Gastroesophageal sphincter (tissue), 4 donors: ENCODE data around the gene SLC43A1. TPM values are rescaled to one million over a fixed set of nuclear protein-coding genes. Genes with fewer than 3 reads are reported as not detected.

Source experiments
- ATAC-seq: fragments of 150-250 bp; one replicate; pipeline ENCODE4 v1.9.1; 2016; ENCODE audit warnings: mild to moderate bottlenecking, moderate library complexity
- H3K27ac ChIP-seq, 4 donors: fragments of 200-600 bp; sonication (generic) in 3 of 4; 1 replicate in 3 of 4; 2 replicates in 1 of 4; pipeline ENCODE4 v1.5.1; 2016 to 2019
- H3K27me3 ChIP-seq: fragments of 200-600 bp; sonication (generic); one replicate; pipeline ENCODE4 v1.5.1; 2019
- H3K36me3 ChIP-seq, 2 donors: fragments of 200-600 bp; sonication (generic); one replicate each; pipeline ENCODE4 v1.5.1; 2019; ENCODE audit warnings: control low read depth in 1 of 2
- H3K4me1 ChIP-seq, 3 donors: fragments of 200-600 bp; sonication (generic); 1 replicate in 2 of 3; 2 replicates in 1 of 3; pipeline ENCODE4 v1.5.1; 2016 to 2019; ENCODE audit warnings: control low read depth in 2 of 3
- H3K4me3 ChIP-seq, 2 donors: fragments of 200-600 bp; sonication (generic); one replicate each; pipeline ENCODE4 v1.5.1; 2019; ENCODE audit warnings: mild to moderate bottlenecking in 1 of 2, moderate library complexity in 1 of 2
- H3K9me3 ChIP-seq, 3 donors: fragments of 200-600 bp; sonication (generic); one replicate each; pipeline ENCODE4 v1.5.1; 2017 to 2019; ENCODE audit warnings: control low read depth in 2 of 3
- CTCF ChIP-seq, 4 experiments: fragments of 200-600 bp in 2 of 4; fragments of 450-650 bp in 2 of 4; sonication (generic) in 1 of 4; IDR thresholded peaks; one replicate each; pipeline ENCODE4 v1.5.1; 2017 to 2019; ENCODE audit warnings: antibody characterized with exemption in 4 of 4, mild to moderate bottlenecking in 2 of 4, moderate library complexity in 2 of 4
- EP300 ChIP-seq: sonication (generic); formaldehyde crosslinking; IDR thresholded peaks from one replicate; pipeline ENCODE4 v1.6.1; 2017; ENCODE audit warnings: antibody characterized with exemption, mild to moderate bottlenecking
- POLR2A ChIP-seq, 2 donors: fragments of 450-650 bp; IDR thresholded peaks; one replicate each; pipeline ENCODE4 v1.6.1; 2017; ENCODE audit warnings: antibody characterized with exemption in 2 of 2, mild to moderate bottlenecking in 2 of 2, moderate library complexity in 1 of 2
- POLR2AphosphoS5 ChIP-seq: sonication (generic); formaldehyde crosslinking; IDR thresholded peaks from one replicate; pipeline ENCODE4 v1.6.1; 2017; ENCODE audit warnings: antibody characterized with exemption
- WGBS, 2 donors: methylation state at CpG; one replicate each; pipeline ENCODE4 v1.1.5; 2018; ENCODE audit warnings: low coverage in 1 of 2; 5-methylcytosine and 5-hydroxymethylcytosine counted together
- total RNA-seq, 4 donors: library from RNA; depleted of rRNA; stranded (reverse); fragments of >200 nt; gene quantifications; one replicate each; pipeline ENCODE4 v1.1.0, GENCODE V29; 2016

Gene SLC43A1
- total RNA-seq, 4 donors from 2014 or later, result 14.8 to 36.6 (median 19.7) TPM

- no peaks in the 10 kb centered on the region for H3K27me3 ChIP-seq
- peak overlapping the region; percentile 85 to 98 for H3K4me3 ChIP-seq
Observed at GRCh38 chr11:57516061-57516443, 550 bp upstream of the SLC43A1 start.

GRCh38 chr11:57514538-57515331, 767 bp downstream of the SLC43A1 start:
- no peaks in the 10 kb centered on the region for H3K27me3 ChIP-seq
- 1% methylated on average over 22 to 33 of the region's 57 CpGs for WGBS, 2 donors
- peak overlapping the region; percentile 85 to 98 for H3K4me3 ChIP-seq
- H3K27ac ChIP-seq, result peak overlapping the region; percentile 34 to 84 (median 80)
- H3K36me3 ChIP-seq, result peaks cover 0 to 8% of the 10 kb centered on the region in 2 donors
- H3K9me3 ChIP-seq, result no peaks in the 10 kb centered on the region
- peaks cover 0 to 29% (median 4%) of the 10 kb centered on the region in 3 donors for H3K4me1 ChIP-seq
- ATAC-seq, result peak; percentile 72
- TF ChIP-seq CTCF (IDR thresholded peaks at IDR 0.05) (no peak), POLR2AphosphoS5 (no peak), POLR2A (IDR thresholded peaks at IDR 0.05) (no peak), EP300 (no peak)

More at GRCh38 chr11:57516061-57516443, 550 bp upstream of the SLC43A1 start:
- H3K9me3 ChIP-seq, result no peaks in the 10 kb centered on the region
- H3K4me1 ChIP-seq, result peaks cover 0 to 29% (median 4%) of the 10 kb centered on the region in 3 donors
- no peak for TF ChIP-seq POLR2AphosphoS5
- TF ChIP-seq CTCF (IDR thresholded peaks at IDR 0.05), result no peak
- TF ChIP-seq POLR2A (IDR thresholded peaks at IDR 0.05), result no peak
- TF ChIP-seq EP300, result no peak
- ATAC-seq, result no peak
- H3K36me3 ChIP-seq, result peaks cover 0 to 8% of the 10 kb centered on the region in 2 donors
- WGBS, 2 donors, result 16 to 37% methylated on average over 2 to 5 of the region's 5 CpGs
- peak overlapping the region in 3 of 4 donors; percentile 80 to 84 (median 81) for H3K27ac ChIP-seq

DNA sequence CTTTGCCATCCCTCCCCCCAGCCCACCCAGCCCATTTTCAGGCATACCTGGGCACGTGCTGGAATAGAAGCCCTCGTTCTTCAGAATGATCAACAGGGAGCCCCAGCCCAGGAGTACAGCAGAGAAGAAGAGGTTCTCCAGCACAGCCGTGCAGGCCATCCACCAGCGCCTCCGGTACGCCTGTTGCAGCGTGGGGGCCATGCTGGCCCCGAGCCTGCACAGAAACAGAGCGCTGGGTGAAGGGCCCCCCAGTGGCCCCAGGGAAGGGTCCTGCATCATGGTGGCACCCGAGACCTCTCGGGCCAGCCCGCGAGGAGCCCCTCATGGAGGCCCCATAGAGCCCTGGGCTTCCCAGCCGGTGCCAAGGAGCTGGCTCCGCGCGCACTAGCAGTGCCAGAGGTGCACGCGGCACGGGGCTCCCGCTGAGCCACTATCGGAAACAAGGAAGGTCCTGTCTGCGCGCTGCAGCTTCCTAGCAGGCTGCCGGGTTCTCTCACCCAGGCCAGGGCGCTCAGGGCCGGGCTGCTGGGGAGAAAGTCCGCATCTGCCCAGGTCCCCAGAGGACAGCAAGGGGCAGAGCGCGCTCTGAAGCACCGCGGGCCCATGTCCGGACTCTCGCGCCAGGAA, 1.5 kb downstream of the SLC43A1 start:
- H3K36me3 ChIP-seq, result peaks cover 0 to 8% of the 10 kb centered on the region in 2 donors

GRCh38 chr11:57513452-57513795, 2.1 kb downstream of the SLC43A1 start:
- Histone ChIP-seq H3K9me3 (no peaks in the 10 kb centered on the region), H3K27me3 (no peaks in the 10 kb centered on the region), H3K36me3 (peaks cover 0 to 14% of the 10 kb centered on the region in 2 donors), H3K27ac (peak overlapping the region in 3 of 4 donors; percentile 80 to 84 (median 81)), H3K4me1 (peaks cover 0 to 29% (median 4%) of the 10 kb centered on the region in 3 donors), H3K4me3 (peak overlapping the region in 1 of 2 donors; percentile 98)
- no peak for ATAC-seq
- TF ChIP-seq CTCF (IDR thresholded peaks at IDR 0.05) (no peak), POLR2AphosphoS5 (no peak), POLR2A (IDR thresholded peaks at IDR 0.05) (no peak), EP300 (no peak)
- WGBS, 2 donors, result 50% methylated on average over 1 of the region's 1 CpG; no CpG with 5 or more reads in 1 of the 2 donors

More for the DNA sequence above, 1.5 kb downstream of the SLC43A1 start:
- WGBS, 2 donors, result no CpG with 5 or more reads among the region's 35 CpGs
- no peaks in the 10 kb centered on the region for H3K9me3 ChIP-seq
- H3K27me3 ChIP-seq, result no peaks in the 10 kb centered on the region
- TF ChIP-seq EP300, result no peak
- H3K4me3 ChIP-seq, result peak overlapping the region; percentile 85 to 98
- peaks cover 0 to 29% (median 4%) of the 10 kb centered on the region in 3 donors for H3K4me1 ChIP-seq
- peak; percentile 55 for ATAC-seq
- H3K27ac ChIP-seq, result peak overlapping the region; percentile 7 to 84 (median 80)

DNA sequence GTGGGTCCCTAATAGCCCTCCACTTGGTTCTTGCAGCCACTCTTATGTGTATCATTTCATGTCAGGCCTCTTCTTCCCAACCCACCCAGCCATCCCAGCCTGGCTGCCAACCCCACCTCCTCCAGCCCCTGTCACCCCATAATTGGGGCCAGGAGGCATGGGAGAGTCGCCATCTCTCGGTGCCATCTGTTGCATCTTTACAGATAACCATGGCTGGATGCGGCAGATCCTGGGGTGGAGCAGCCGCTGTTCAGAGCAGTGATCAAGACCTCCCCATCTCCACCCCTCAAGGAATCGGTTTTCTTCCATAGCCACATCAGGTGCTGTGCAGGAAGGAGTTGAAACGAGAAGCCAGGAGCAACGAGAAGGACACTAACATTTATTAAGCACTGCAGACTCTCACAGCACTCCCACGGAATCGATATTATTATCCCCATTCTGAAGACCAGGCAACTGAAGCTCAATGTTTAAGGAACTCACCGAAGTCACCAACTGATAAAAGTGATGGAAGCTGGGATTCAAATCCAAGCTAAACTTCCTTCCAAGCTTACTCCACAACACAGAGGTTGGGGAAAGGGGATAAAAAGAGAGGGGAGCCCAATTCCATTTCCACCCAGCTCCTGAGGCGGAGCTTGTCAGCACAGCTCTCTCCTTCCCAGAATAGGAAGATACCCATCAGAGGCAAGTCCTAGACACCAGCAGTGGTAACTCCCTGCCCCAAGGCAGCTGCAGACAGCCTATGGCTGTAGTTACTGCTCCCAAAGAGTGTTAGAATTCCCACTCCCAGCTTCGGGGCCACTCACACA, 2.7 kb downstream of the SLC43A1 start:
- Histone ChIP-seq H3K9me3 (no peaks in the 10 kb centered on the region), H3K27me3 (no peaks in the 10 kb centered on the region), H3K4me1 (peaks cover 0 to 29% (median 4%) of the 10 kb centered on the region in 3 donors), H3K4me3 (peak overlapping the region in 1 of 2 donors; percentile 98), H3K36me3 (peaks cover 0 to 19% of the 10 kb centered on the region in 2 donors), H3K27ac (peak overlapping the region in 3 of 4 donors; percentile 2 to 84 (median 80))
- TF ChIP-seq CTCF (IDR thresholded peaks at IDR 0.05), result no peak
- no peak for TF ChIP-seq EP300
- TF ChIP-seq POLR2AphosphoS5, result no peak
- TF ChIP-seq POLR2A (IDR thresholded peaks at IDR 0.05), result no peak
- no peak for ATAC-seq
- WGBS, 2 donors, result 81 to 86% methylated on average over 3 to 8 of the region's 12 CpGs
